ENCODE results near the gene REG3A.

The REG3A gene

DNA sequence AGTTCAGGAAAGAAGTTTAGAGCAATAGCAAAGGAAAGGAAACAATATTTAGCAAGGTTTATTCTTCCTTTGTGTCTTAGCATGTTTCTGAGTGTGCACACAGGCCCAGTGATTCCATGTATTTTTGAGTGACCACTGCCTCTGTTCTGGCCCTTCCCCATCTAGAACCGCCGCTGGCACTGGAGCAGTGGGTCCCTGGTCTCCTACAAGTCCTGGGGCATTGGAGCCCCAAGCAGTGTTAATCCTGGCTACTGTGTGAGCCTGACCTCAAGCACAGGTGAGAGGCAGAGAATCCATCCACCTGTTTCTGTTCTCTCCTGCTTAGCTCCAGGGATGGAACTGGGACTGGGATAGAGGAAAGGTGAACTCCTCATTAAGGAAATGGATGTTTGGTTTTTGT lies 36.9 kb downstream of the REG3A start:
- DNase-seq (ENCODE audit: low read depth in 2 of 2, low spot score in 1 of 2): no peak

- DNase-seq (ENCODE audit: low read depth in 2 of 2, low spot score in 1 of 2): no peak
Measured at GRCh38 chr2:79120194-79120713, 39.3 kb downstream of the REG3A start, which contains the start of gene REG1A. Gene REG1A, plus strand, starts transcription at chr2:79120488. Its CDS starts 374 bp downstream, at chr2:79120862.

DNA sequence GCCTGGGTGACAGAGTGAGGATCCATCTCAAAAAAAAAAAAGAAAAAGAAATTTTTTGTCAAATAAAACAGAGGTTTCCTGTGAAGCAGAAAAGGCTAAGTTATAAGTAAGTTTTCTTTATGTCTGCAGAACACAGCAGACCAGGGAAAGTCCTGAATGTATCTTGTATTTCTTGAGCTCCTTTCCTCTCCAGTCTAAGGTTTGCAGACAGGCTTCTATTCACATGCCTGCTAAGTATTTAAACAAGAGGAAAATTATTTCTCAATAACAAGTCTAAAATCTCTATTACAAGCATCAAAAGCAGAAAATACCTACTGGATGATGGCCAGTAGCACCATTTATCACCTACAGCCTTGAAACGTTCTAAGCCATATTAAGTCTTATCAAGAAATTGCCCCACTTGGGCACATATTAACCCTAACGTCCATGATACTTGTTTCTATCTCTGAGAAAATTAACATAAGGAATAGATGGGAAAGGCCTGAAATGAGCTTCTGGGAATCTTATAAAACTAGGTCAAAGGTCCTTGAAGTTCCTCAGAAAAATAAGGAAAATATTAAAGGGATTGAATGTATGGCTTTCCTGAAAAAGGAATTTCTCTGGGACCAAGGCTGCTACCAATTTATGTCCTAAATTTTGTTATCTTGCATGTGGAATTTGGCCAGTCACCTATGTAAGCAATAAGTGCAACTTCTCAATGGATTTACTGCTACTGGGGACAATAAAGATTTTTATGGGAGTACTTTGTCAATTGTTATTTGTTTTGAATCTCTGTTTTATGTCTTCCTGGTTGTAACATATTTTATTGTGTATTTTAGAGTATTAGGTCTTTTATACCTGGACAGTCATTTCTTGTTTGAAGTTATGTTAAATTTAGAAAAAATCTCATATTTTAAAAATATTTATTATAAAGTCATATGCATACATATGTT lies 42.3 kb downstream of the REG3A start:
- DNase-seq (ENCODE audit: low read depth in 2 of 2, low spot score in 1 of 2): no peak

DNA sequence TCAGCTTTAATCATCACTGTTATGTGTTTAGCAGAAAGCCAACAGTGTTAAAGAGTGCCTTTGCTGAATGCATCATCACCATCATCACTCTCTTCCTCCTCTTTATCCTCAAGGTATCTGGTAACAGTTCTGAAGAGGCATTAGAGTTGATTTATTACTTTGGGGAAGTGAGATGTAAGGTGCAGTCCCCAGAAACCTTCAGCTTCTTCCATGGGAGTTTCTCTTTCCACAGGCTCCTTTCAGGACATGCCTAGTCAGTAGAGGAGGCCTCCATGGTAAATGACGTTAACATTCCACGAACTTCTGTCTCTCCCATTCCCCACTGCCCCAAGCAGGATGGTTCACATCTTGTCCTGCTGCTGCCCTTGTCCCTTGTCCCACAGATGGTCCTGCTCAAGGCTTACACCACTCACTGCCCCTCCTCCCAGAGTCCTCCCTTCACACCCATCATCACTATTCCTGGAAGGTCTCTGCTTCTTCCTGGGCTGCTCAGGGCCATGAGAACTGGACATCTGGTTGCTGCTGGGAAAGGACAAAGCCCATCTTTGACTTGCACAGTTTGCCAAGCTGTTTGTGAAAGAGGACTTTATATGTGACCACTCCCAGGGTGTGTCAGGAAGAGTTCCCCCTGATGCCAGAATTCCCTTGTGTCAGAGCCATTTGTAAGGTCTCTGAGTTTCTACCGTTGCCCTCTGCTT lies 44.6 kb downstream of the REG3A start:
- DNase-seq (ENCODE audit: low read depth in 2 of 2, low spot score in 1 of 2): no peak

DNA sequence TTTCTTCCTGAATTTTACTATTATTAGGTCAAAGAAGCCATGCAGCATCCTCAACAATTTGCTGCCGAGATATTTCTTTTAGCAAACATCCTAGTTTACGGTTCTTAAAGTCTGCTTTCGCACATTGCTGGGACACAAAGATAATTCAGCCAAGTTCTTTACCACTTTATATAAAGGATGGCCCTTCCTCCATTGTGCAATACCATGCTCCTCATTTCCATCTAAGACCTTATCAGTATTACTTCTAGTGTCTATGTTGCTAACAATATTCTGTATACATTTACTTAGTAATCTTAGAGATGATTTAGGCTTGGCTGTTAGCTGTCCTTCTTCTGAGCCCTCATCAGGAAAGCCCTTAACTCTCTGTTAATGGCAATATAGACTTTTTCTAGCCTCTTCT lies 47.3 kb downstream of the REG3A start:
- DNase-seq (ENCODE audit: low read depth in 2 of 2, low spot score in 1 of 2): no peak

Data from stimulated activated CD8-positive, alpha-beta memory T cell treated with anti-CD3 and anti-CD28 coated beads, Interleukin-4, amount 100 ng/mL, for 4 hours (primary cell).